Measurements from ENCODE around the gene TMEM94. TPM values are rescaled to one million over a fixed set of nuclear protein-coding genes. Genes with fewer than 3 reads are reported as not detected.

TMEM94 gene
- total and polyA plus RNA-seq, 2 of the 13 experiments (the other 11 are each of a cell fraction or from before 2014, with no cell fraction given) = 32.6 to 134 TPM

DNA sequence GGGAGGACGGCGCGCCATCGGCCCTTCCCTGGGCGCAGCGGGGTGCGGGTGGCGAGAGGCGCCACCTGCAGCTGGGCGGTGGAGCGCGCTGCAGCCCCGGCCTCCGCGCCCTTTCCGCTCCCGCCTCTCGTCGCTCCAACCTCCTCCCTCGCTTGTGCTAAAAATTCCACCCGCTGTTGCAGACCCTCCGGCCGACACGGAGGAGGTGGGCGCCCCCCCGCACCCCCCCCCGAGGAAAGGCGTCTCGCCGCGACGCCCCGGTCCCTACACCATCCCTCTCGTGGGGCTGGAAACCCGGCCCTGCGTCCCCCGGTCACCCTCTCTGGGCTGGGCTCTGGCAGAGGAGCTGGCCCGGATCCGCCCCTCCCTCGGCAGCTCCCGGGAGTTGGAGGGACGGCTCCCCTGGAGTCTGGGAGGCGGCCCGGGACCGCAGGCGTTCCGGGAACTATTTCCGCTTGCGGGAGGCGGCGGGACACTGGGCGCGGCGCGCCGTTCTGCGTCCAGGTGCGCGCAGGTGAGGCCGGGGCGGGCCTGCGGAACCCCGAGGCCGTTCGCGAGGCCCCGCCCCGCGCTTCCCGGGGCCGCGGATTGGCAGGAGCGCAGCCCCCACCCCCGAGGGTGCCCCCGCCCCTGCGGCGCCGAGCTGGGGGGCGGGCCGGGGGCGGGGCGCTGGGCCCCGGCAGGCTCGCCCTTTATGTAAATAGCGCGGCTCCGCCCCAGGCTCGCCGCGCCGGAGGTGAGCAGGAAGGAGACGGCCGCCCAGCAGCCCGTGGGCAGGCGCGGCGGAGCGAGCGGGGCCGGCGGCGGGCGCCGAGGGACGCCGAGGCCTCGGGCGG lies 68.8 kb downstream of the TMEM94 start, which contains the start of gene LLGL2 (continued):
- TF ChIP-seq, protein P1, sequence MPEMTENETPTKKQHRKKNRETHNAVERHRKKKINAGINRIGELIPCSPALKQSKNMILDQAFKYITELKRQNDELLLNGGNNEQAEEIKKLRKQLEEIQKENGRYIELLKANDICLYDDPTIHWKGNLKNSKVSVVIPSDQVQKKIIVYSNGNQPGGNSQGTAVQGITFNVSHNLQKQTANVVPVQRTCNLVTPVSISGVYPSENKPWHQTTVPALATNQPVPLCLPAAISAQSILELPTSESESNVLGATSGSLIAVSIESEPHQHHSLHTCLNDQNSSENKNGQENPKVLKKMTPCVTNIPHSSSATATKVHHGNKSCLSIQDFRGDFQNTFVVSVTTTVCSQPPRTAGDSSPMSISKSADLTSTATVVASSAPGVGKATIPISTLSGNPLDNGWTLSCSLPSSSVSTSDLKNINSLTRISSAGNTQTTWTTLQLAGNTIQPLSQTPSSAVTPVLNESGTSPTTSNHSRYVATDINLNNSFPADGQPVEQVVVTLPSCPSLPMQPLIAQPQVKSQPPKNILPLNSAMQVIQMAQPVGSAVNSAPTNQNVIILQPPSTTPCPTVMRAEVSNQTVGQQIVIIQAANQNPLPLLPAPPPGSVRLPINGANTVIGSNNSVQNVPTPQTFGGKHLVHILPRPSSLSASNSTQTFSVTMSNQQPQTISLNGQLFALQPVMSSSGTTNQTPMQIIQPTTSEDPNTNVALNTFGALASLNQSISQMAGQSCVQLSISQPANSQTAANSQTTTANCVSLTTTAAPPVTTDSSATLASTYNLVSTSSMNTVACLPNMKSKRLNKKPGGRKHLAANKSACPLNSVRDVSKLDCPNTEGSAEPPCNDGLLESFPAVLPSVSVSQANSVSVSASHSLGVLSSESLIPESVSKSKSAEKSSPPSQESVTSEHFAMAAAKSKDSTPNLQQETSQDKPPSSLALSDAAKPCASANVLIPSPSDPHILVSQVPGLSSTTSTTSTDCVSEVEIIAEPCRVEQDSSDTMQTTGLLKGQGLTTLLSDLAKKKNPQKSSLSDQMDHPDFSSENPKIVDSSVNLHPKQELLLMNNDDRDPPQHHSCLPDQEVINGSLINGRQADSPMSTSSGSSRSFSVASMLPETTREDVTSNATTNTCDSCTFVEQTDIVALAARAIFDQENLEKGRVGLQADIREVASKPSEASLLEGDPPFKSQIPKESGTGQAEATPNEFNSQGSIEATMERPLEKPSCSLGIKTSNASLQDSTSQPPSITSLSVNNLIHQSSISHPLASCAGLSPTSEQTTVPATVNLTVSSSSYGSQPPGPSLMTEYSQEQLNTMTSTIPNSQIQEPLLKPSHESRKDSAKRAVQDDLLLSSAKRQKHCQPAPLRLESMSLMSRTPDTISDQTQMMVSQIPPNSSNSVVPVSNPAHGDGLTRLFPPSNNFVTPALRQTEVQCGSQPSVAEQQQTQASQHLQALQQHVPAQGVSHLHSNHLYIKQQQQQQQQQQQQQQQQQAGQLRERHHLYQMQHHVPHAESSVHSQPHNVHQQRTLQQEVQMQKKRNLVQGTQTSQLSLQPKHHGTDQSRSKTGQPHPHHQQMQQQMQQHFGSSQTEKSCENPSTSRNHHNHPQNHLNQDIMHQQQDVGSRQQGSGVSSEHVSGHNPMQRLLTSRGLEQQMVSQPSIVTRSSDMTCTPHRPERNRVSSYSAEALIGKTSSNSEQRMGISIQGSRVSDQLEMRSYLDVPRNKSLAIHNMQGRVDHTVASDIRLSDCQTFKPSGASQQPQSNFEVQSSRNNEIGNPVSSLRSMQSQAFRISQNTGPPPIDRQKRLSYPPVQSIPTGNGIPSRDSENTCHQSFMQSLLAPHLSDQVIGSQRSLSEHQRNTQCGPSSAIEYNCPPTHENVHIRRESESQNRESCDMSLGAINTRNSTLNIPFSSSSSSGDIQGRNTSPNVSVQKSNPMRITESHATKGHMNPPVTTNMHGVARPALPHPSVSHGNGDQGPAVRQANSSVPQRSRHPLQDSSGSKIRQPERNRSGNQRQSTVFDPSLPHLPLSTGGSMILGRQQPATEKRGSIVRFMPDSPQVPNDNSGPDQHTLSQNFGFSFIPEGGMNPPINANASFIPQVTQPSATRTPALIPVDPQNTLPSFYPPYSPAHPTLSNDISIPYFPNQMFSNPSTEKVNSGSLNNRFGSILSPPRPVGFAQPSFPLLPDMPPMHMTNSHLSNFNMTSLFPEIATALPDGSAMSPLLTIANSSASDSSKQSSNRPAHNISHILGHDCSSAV (CRISPR knock-in tag; IDR thresholded peaks at IDR 0.05; ENCODE audit: borderline replicate concordance) = no peak
- TF ChIP-seq ZBTB40 (IDR thresholded peaks at IDR 0.05) (no peak), ZBTB40 (CRISPR knock-in tag; IDR thresholded peaks at IDR 0.05) (no peak), MIXL1 (CRISPR knock-in tag; IDR thresholded peaks at IDR 0.05) (no peak), HHEX (CRISPR knock-in tag; IDR thresholded peaks at IDR 0.05) (no peak), FIP1L1 (IDR thresholded peaks at IDR 0.05; ENCODE audit: borderline replicate concordance, insufficient read depth, low read depth, low read length) (no peak), ZBTB34 (CRISPR knock-in tag; IDR thresholded peaks at IDR 0.05) (peak; percentile 11; the same call in 1 of the 2 replicates)
- TF ChIP-seq, protein P2, sequence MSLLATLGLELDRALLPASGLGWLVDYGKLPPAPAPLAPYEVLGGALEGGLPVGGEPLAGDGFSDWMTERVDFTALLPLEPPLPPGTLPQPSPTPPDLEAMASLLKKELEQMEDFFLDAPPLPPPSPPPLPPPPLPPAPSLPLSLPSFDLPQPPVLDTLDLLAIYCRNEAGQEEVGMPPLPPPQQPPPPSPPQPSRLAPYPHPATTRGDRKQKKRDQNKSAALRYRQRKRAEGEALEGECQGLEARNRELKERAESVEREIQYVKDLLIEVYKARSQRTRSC (CRISPR knock-in tag; IDR thresholded peaks at IDR 0.05; ENCODE audit: low read depth) = no peak

Measured in HepG2 (cell line).